HepG2 (cell line): ENCODE results near the gene CHMP5. TPM values are rescaled to one million over a fixed set of nuclear protein-coding genes. Genes with fewer than 3 reads are reported as not detected.

Source experiments
- BRCA1 ChIP-seq: sonication (generic); formaldehyde crosslinking; IDR thresholded peaks from 2 replicates; pipeline ENCODE4 v1.4.0; 2020; ENCODE audit warnings: missing genetic modification reagents
- GTF3A ChIP-seq: sonication (generic); formaldehyde crosslinking; conservative IDR thresholded peaks from 2 replicates; pipeline ENCODE4 v1.4.0; 2020; ENCODE audit warnings: mild to moderate bottlenecking, missing genetic modification reagents
- KLF15 ChIP-seq: sonication (generic); formaldehyde crosslinking; IDR thresholded peaks from 2 replicates; pipeline ENCODE4 v1.8.1; 2023; ENCODE audit warnings: borderline replicate concordance, mild to moderate bottlenecking, inconsistent platforms, missing genetic modification reagents, mixed read lengths
- MTA3 ChIP-seq: sonication (generic); formaldehyde crosslinking; IDR thresholded peaks from 2 replicates; pipeline ENCODE4 v1.4.0; 2020; ENCODE audit warnings: missing genetic modification reagents
- MYC ChIP-seq: sonication (generic); formaldehyde crosslinking; IDR thresholded peaks from 2 replicates; pipeline ENCODE4 v1.9.0; 2021; ENCODE audit warnings: missing genetic modification reagents, borderline replicate concordance
- NCOA5 ChIP-seq: sonication (generic); formaldehyde crosslinking; IDR thresholded peaks from 2 replicates; pipeline ENCODE4 v1.4.0; 2020; ENCODE audit warnings: missing genetic modification reagents
- NFIC ChIP-seq: IDR thresholded peaks from 2 replicates; pipeline ENCODE4 v1.6.1; 2012; ENCODE audit warnings: mild to moderate bottlenecking, low read length, inconsistent platforms
- NKX3-1 ChIP-seq: sonication (generic); formaldehyde crosslinking; IDR thresholded peaks from 2 replicates; pipeline ENCODE4 v1.5.0; 2020; ENCODE audit warnings: missing genetic modification reagents
- RBFOX2 ChIP-seq: fragments of 200-400 bp; formaldehyde crosslinking; IDR thresholded peaks from 2 replicates; pipeline ENCODE4 v1.6.1; 2017; ENCODE audit warnings: low read depth, mild to moderate bottlenecking, low read length
- RXRB ChIP-seq: IDR thresholded peaks from 2 replicates; pipeline ENCODE4 v1.6.1; 2016; ENCODE audit warnings: borderline replicate concordance, missing genetic modification reagents, missing compliant biosample characterization
- SMYD3 ChIP-seq: sonication (generic); formaldehyde crosslinking; IDR thresholded peaks from 2 replicates; pipeline ENCODE4 v1.8.1; 2023; ENCODE audit warnings: mild to moderate bottlenecking, missing genetic modification reagents
- SP2 ChIP-seq: sonication (generic); formaldehyde crosslinking; IDR thresholded peaks from 2 replicates; pipeline ENCODE4 v1.5.1; 2020; ENCODE audit warnings: mild to moderate bottlenecking, missing genetic modification reagents
- SRSF1 ChIP-seq: fragments of 200-400 bp; formaldehyde crosslinking; optimal IDR thresholded peaks from 2 replicates; pipeline ENCODE3; 2017; ENCODE audit warnings: mild to moderate bottlenecking, low read depth, low read length, moderate library complexity
- TBP ChIP-seq: sonication (generic); formaldehyde crosslinking; IDR thresholded peaks from 2 replicates; pipeline ENCODE4 v1.5.0; 2020; ENCODE audit warnings: missing genetic modification reagents
- TEAD3 ChIP-seq: optimal IDR thresholded peaks from 2 replicates; pipeline ENCODE3; 2016; ENCODE audit warnings: borderline replicate concordance
- ZBTB43 ChIP-seq: sonication (generic); formaldehyde crosslinking; conservative IDR thresholded peaks from 2 replicates; pipeline ENCODE4 v1.4.0; 2020; ENCODE audit warnings: missing genetic modification reagents
- ZFP41 ChIP-seq: sonication (generic); formaldehyde crosslinking; IDR thresholded peaks from 2 replicates; pipeline ENCODE4 v1.4.0; 2020; ENCODE audit warnings: mild to moderate bottlenecking, missing genetic modification reagents, borderline replicate concordance
- ZNF12 ChIP-seq: sonication (generic); formaldehyde crosslinking; IDR thresholded peaks from 2 replicates; pipeline ENCODE4 v1.5.0; 2020; ENCODE audit warnings: missing genetic modification reagents
- ZNF33A ChIP-seq: sonication (generic); formaldehyde crosslinking; IDR thresholded peaks from 2 replicates; pipeline ENCODE4 v1.5.1; 2020; ENCODE audit warnings: missing genetic modification reagents, mild to moderate bottlenecking, moderate library complexity, borderline replicate concordance
- ZNF556 ChIP-seq: sonication (generic); formaldehyde crosslinking; IDR thresholded peaks from 2 replicates; pipeline ENCODE4 v1.4.0; 2020; ENCODE audit warnings: mild to moderate bottlenecking, missing genetic modification reagents, borderline replicate concordance
- ZNF609 ChIP-seq: sonication (generic); formaldehyde crosslinking; IDR thresholded peaks from 2 replicates; pipeline ENCODE4 v1.4.0; 2020; ENCODE audit warnings: mild to moderate bottlenecking, missing genetic modification reagents, borderline replicate concordance
- ZNF770 ChIP-seq: sonication (generic); formaldehyde crosslinking; IDR thresholded peaks from 2 replicates; pipeline ENCODE4 v1.5.0; 2020; ENCODE audit warnings: mild to moderate bottlenecking, missing genetic modification reagents
- ZNF773 ChIP-seq: sonication (generic); formaldehyde crosslinking; IDR thresholded peaks from 2 replicates; pipeline ENCODE4 v1.4.0; 2020; ENCODE audit warnings: missing genetic modification reagents, borderline replicate concordance
- polyA plus RNA-seq, 8 experiments: library from polyadenylated mRNA; depleted of rRNA in 3 of 8; stranded (reverse) in 7 of 8; unstranded in 1 of 8; fragments of >200 nt; fragmentation: Illumina TruSeq in 4 of 8; extraction: Trizol in 4 of 8; gene quantifications; 2 replicates each; pipeline versions ENCODE4 v1.2.1 to v1.2.3, GENCODE V29; 2011 to 2016; ENCODE audit warnings: low read depth in 4 of 8, missing spikeins in 1 of 8, mixed read lengths in 1 of 8; ENCODE audit not compliant: insufficient read depth in 1 of 8
- total RNA-seq, 5 experiments: library from RNA; depleted of rRNA; stranded (reverse); fragments of >200 nt; fragmentation: Illumina TruSeq; extraction: Trizol; gene quantifications; 2 replicates each; pipeline ENCODE4 v1.2.3, GENCODE V29; 2016; ENCODE audit warnings: low read depth in 1 of 5

Gene CHMP5
- total and polyA plus RNA-seq, 2 of the 13 experiments (the other 11 are each of a cell fraction or from before 2014, with no cell fraction given) = 46.0 to 57.3 TPM

GRCh38 chr9:33264473-33265177, at the start of gene CHMP5, which contains the start of gene BAG1 (continued):
- TF ChIP-seq RXRB (no peak), ZNF12 (no peak), GTF3A (CRISPR knock-in tag) (no peak), NKX3-1 (CRISPR knock-in tag) (no peak), SP2 (CRISPR knock-in tag) (no peak), ZBTB43 (peak; percentile 72; the same call in 1 of the 2 replicates), NFIC (no peak), NCOA5 (CRISPR knock-in tag) (no peak), ZNF556 (CRISPR knock-in tag) (peak; percentile 67; the same call in 1 of the 2 replicates), ZNF770 (no peak), ZNF33A (CRISPR knock-in tag) (no peak), BRCA1 (CRISPR knock-in tag) (0 out of 2 replicates have a peak, but pooled peaks have one; percentile 21), ZNF773 (CRISPR knock-in tag) (no peak), SMYD3 (CRISPR knock-in tag) (no peak), TBP (CRISPR knock-in tag) (no peak), ZNF609 (CRISPR knock-in tag) (no peak), MTA3 (no peak), KLF15 (CRISPR knock-in tag) (no peak), MYC (no peak; the same call in 1 of the 2 replicates), TEAD3 (CRISPR knock-in tag) (no peak), SRSF1 (no peak), ZFP41 (0 out of 2 replicates have a peak, but pooled peaks have one; percentile 58), RBFOX2 (peak; percentile 90)
